K562 (cell line): ENCODE results near the gene HUS1. TPM values are rescaled to one million over a fixed set of nuclear protein-coding genes. Genes with fewer than 3 reads are reported as not detected.
A peak's percentile ranks its signal among the peaks of the same experiment; 100 is the strongest.

Experiments used
- ATF6 ChIP-seq: sonication (generic); formaldehyde crosslinking; IDR thresholded peaks from 2 replicates; pipeline ENCODE4 v1.4.0; 2020; ENCODE audit warnings: mild to moderate bottlenecking, missing genetic modification reagents
- C11orf30 ChIP-seq: fragments of 450-650 bp; IDR thresholded peaks from 2 replicates; pipeline ENCODE4 v1.6.1; 2016; ENCODE audit warnings: low read depth, mild to moderate bottlenecking
- ESRRA ChIP-seq: fragments of 450-650 bp; IDR thresholded peaks from 2 replicates; pipeline ENCODE4 v1.6.1; 2014; ENCODE audit warnings: low read depth, mild to moderate bottlenecking, moderate library complexity, borderline replicate concordance
- FOXK2 ChIP-seq, 2 experiments: fragments of 450-650 bp; IDR thresholded peaks in 1 of 2; conservative IDR thresholded peaks in 1 of 2; 2 replicates each; pipeline ENCODE4 v1.6.1; 2016; ENCODE audit warnings: low read depth in 2 of 2, mild to moderate bottlenecking in 1 of 2
- FOXP1 ChIP-seq: sonication (generic); formaldehyde crosslinking; IDR thresholded peaks from 2 replicates; pipeline ENCODE4 v1.8.0; 2022; ENCODE audit warnings: mild to moderate bottlenecking, missing genetic modification reagents
- HDAC2 ChIP-seq: fragments of 450-650 bp; IDR thresholded peaks from 2 replicates; pipeline ENCODE4 v1.6.1; 2016; ENCODE audit warnings: mild to moderate bottlenecking
- NCOA1 ChIP-seq: fragments of 450-650 bp; IDR thresholded peaks from 2 replicates; pipeline ENCODE4 v1.6.1; 2016; ENCODE audit warnings: low read depth
- NEUROD1 ChIP-seq: fragments of 150-350 bp; IDR thresholded peaks from 2 replicates; pipeline ENCODE4 v1.6.1; 2014; ENCODE audit warnings: borderline replicate concordance, low read length, low read depth; ENCODE audit not compliant: partially characterized antibody
- NRF1 ChIP-seq, 2 experiments: fragments of 450-650 bp; IDR thresholded peaks in 1 of 2; conservative IDR thresholded peaks in 1 of 2; 2 replicates each; pipeline ENCODE4 v1.6.1; 2014; ENCODE audit warnings: mild to moderate bottlenecking in 2 of 2
- SNAPC5 ChIP-seq: fragments of 250-450 bp; sonication (Bioruptor Pico); IDR thresholded peaks from 2 replicates; pipeline ENCODE4 v1.8.0; 2021; ENCODE audit warnings: moderate library complexity, mild to moderate bottlenecking, inconsistent platforms
- SREBF2 ChIP-seq: sonication (generic); formaldehyde crosslinking; IDR thresholded peaks from 2 replicates; pipeline ENCODE4 v1.4.0; 2020; ENCODE audit warnings: mild to moderate bottlenecking, missing genetic modification reagents
- U2AF2 ChIP-seq: fragments of 200-400 bp; formaldehyde crosslinking; optimal IDR thresholded peaks from 2 replicates; pipeline ENCODE3; 2017; ENCODE audit warnings: low read depth, mild to moderate bottlenecking, low read length
- UBTF ChIP-seq, 2 experiments: IDR thresholded peaks; 2 replicates each; pipeline ENCODE4 v1.6.1; 2012; ENCODE audit warnings: improper control_type of control experiment in 2 of 2, low read depth in 2 of 2, low read length in 2 of 2, borderline replicate concordance in 1 of 2
- ZBTB12 ChIP-seq: fragments of 250-450 bp; sonication (Bioruptor Pico); IDR thresholded peaks from 2 replicates; pipeline ENCODE4 v1.4.0; 2020
- ZNF395 ChIP-seq: fragments of 200-800 bp; sonication (Bioruptor generic); IDR thresholded peaks from 2 replicates; pipeline ENCODE4 v1.6.1; 2017; ENCODE audit warnings: missing genetic modification characterization, missing compliant biosample characterization
- ZNF512 ChIP-seq: IDR thresholded peaks from 2 replicates; pipeline ENCODE4 v1.6.1; 2016; ENCODE audit warnings: missing genetic modification characterization, missing compliant biosample characterization
- ZNF57 ChIP-seq: fragments of 450-650 bp; formaldehyde crosslinking; IDR thresholded peaks from 2 replicates; pipeline ENCODE4 v1.4.0; 2020; ENCODE audit warnings: mild to moderate bottlenecking, moderate library complexity
- ZZZ3 ChIP-seq: fragments of 450-650 bp; IDR thresholded peaks from 2 replicates; pipeline ENCODE4 v1.6.1; 2016; ENCODE audit warnings: antibody characterized with exemption, mild to moderate bottlenecking, moderate library complexity
- polyA plus RNA-seq, 8 experiments: library from polyadenylated mRNA; depleted of rRNA in 4 of 8; stranded (reverse) in 5 of 8; unstranded in 3 of 8; fragments of >200 nt; fragmentation: Nextera tagmentation in 2 of 8; fragmentation: Illumina TruSeq in 1 of 8; extraction: Ambion mirVana in 2 of 8; extraction: Trizol in 1 of 8; gene quantifications; 2 replicates each; pipeline versions ENCODE4 v1.2.1 to v1.2.3, GENCODE V29; 2011 to 2014; ENCODE audit warnings: inconsistent platforms in 1 of 8, missing spikeins in 1 of 8
- total RNA-seq, 7 experiments: library from RNA; depleted of rRNA in 6 of 7; stranded (reverse); fragments of >200 nt in 6 of 7; fragmentation: Illumina TruSeq in 2 of 7; extraction: Trizol in 2 of 7; gene quantifications; 2 replicates each; pipeline versions ENCODE4 v1.2.1 to v1.2.3, GENCODE V29; 2011 to 2021; ENCODE audit warnings: low replicate concordance in 1 of 7

HUS1 gene
- total and polyA plus RNA-seq, 9 of the 15 experiments (the other 6 are each of a cell fraction or from before 2014, with no cell fraction given), result 11.5 to 27.0 (median 16.5) TPM

GRCh38 chr7:47979145-47979831 is at the start of gene HUS1 (continued):
- TF ChIP-seq NEUROD1, result peak; percentile 85
- TF ChIP-seq ZNF512 (tag), result no peak
- TF ChIP-seq U2AF2, result no peak
- TF ChIP-seq ATF6 (CRISPR knock-in tag), result peak; percentile 71; the same call in 1 of the 2 replicates
- TF ChIP-seq ZBTB12, result no peak
- peak; percentile 96 for TF ChIP-seq ESRRA
- peak; percentile 55 to 92; a peak in 3 of 4 replicates for TF ChIP-seq UBTF (IDR thresholded peaks at IDR 0.05; ENCODE audit: borderline replicate concordance in 1 of 2, low read depth in 2 of 2, low read length in 2 of 2)
- peak; percentile 80 for TF ChIP-seq ZNF395 (CRISPR knock-in tag)
- TF ChIP-seq NCOA1, result peak; percentile 98
- TF ChIP-seq FOXP1 (CRISPR knock-in tag), result 0 out of 2 replicates have a peak, but pooled peaks have one; percentile 36
- peak; percentile 81 to 86 for TF ChIP-seq NRF1 (conservative IDR thresholded peaks at IDR 0.05 in 1 of 2, IDR thresholded peaks at IDR 0.05 in 1 of 2)
- peak; percentile 89 for TF ChIP-seq ZZZ3
- TF ChIP-seq HDAC2, result peak; percentile 68; the same call in 1 of the 2 replicates
- TF ChIP-seq SNAPC5 (CRISPR knock-in tag), result no peak
- peak; percentile 93 for TF ChIP-seq C11orf30
- TF ChIP-seq SREBF2, result 0 out of 2 replicates have a peak, but pooled peaks have one; percentile 34
- TF ChIP-seq ZNF57 (CRISPR knock-in tag), result no peak
- TF ChIP-seq FOXK2 (conservative IDR thresholded peaks at IDR 0.05 in 1 of 2, IDR thresholded peaks at IDR 0.05 in 1 of 2; ENCODE audit: low read depth in 2 of 2), result peak; percentile 55 to 72
